CD4-positive, alpha-beta T cell treated with Interleukin-4 for 4 hours (primary cell): Measurements from ENCODE around the gene GTPBP3.

Source experiments
- DNase-seq: peaks from one replicate; pipeline ENCODE4 v3.0.0-alpha.2; 2020

The GTPBP3 gene

DNA sequence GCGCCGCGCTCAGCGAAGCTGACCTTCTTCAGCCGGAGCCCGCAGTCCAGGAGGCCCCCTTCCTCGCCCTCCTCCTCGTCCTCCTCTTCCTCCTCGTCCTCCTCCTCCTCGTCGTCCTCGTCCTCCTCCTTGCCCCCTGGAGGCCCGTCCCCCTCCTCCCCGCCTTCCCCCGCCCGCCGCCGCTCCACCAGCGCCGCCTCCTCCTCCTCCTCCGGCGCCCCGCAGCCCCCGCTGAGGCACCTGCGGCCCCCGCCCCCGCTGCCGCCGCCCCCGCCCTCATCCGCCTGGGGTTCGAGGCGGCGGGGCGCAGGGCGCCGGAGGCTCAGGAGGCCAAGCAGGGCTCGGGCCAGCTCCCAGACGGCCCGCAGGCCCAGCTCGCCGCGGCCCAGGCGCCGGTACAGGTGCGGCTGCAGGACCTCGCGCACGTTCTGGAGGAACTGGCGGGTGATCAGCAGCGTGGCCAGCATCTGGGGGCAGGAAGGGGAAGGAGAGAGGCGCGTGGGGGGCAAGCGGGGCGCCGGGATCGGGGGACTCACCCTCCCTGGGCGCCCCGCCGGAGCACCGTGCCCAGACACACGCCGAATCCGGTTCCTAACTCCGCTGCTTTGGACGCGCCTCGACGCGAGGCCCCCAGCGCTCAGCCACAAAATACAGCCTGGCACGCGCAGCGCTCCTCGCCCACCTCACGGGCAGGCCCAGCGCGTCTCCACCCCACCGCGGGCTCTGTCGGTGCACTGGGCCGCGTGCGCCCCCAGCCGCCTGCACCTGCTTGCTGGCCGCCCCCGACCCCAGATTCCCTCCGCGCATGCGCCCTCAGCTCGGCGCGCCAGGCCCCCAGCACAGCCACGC lies 8.6 kb upstream of the GTPBP3 start:
- DNase-seq, result peak; percentile 15

DNA sequence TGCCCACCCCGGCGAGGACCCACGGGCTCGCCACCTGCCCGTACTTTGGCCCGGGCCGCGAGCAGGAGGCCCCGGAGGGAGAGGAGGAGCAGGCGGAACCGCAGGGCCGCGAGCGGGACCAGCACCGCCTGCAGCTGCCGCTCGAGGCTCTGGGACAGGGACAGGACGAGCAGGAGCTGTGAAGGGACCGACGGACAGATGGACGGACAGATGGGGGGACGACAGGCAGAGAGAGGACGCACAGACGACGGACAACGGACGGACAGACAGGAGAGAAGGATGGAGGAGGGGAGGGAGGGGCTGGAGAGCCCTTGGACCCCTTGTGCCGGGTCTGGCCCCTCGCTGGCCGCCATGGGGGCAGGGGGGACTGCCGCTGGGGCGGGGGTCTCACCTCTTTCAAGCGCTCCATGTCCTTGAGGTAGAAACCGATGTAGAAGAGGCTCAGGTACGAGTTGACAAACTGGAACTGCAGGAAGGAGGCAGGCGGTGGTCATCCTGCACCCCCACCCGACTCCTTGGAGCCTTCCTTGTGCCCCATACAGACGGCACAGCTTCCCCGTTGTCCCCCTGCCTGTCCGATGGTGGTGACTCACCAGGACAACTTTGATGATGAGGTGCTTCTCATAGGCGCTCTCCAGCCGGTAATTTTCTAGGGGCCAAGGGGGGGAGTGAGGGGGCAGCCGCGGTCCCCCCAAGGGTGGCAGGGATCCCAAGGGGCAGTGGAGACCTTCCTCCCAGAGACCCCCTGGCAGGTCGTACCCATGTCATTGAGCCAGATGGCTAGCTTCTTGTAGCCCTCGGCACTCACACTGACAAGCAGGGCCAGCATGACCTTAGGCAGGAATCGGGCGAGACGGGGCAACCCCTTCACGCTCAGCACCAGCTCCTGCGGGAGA lies 7.7 kb upstream of the GTPBP3 start:
- DNase-seq, result no peak

- DNase-seq, result no peak
Observed at GRCh38 chr19:17330262-17331044, 6.9 kb upstream of the GTPBP3 start.

- DNase-seq, result no peak
Observed at GRCh38 chr19:17331045-17331558, 6.3 kb upstream of the GTPBP3 start.

DNA sequence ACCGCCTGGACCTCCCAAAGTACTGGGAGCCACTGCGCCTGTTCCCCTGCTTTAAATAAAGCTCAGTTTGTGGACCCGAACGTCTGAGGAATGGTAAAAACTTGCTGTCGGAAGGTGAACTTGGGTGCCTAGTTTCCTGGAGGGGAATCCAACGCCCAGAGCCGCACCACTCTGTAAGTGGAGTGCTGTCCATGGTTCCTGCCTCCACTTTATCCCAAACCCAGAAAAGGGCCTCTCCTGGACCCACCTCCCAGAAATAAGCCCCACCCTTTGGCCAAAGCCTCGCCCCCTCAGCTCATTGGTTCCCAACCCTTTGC lies 5.0 kb upstream of the GTPBP3 start:
- DNase-seq, result no peak

DNA sequence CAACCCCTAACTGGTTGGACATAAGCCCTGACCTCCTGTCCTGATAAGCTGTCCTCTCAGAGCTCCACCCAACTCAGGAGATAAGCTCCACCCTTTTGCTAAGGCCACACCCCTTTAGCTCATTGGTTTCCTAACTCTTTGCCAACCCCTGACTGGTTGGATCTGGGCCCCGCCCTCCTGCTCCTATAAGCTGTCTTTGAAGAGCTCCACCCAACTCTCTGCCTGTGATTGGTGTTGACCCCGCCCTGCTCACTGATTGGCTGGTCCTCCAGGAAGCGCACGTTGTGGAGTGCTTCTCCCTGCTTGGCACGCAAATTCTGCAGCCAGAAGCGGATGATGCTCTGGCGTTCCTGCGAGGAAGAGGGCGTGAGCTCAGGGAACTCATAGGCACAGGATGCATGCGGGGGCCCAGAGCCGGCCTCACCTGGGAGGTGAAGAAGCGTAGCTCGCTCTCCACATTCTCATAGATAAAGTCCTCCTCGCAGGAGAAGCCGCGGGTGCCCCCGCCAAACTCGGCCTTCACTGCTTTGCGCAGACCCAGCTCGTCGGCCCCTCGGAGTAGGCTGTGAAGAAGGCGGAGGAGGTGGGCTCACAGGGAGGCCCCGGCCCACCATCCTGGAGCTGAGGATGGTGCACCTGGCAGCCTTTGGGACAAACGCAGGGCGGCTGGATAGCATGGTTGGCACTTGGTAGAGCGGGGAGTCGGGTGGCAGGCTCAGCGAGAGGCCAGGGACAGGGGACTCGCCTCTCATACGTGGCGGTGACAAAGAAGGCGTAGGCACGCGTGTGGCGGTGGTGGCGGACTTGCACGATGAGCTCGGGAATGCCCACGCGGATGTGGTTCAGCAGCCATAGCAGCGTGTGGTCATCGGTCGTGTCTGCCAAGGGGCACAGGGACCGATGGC lies 4.4 kb upstream of the GTPBP3 start:
- no peak for DNase-seq

- DNase-seq, result peak; percentile 85
Observed at GRCh38 chr19:17333611-17334413, 3.5 kb upstream of the GTPBP3 start.

GRCh38 chr19:17334414-17335409 lies 2.6 kb upstream of the GTPBP3 start, which contains the start of gene ANO8:
ANO8 (minus strand) TSS chr19:17334855; CDS start chr19:17334670, 185 bp downstream.
- peak; percentile 99 for DNase-seq

GRCh38 chr19:17335575-17335974 lies 1.8 kb upstream of the GTPBP3 start:
- no peak for DNase-seq

DNA sequence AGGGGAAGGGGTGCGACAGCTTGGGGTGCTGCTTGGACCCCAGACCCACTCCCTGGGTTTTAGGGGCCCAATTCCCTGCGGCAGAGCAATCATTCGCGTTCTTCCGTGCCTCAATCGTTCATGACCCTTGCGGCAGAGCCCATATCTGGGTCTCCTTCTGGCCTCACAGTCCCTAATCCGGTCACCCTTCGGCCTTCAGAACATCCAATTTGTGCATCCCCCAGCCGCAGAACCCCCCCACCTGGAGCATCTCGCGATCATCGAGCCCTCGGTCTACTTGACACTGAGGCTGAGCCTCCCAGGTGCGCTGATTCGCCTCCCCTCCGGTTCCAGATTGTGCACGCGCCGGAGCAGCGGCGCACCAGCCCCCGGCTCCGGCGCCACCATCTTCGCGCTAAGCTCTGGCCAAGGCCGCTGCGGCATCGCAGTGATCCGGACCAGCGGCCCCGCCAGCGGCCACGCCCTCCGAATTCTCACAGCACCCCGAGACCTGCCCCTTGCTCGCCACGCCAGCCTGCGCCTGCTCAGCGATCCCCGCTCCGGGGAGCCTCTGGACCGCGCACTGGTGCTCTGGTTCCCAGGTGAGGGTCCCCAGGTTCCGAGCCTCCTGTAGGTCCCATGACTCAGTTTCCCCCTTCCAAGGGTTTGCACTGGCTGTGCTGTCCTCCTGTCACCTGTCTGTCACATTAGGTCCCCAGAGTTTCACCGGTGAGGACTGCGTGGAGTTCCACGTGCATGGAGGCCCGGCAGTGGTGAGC lies 501 bp downstream of the GTPBP3 start:
- no peak for DNase-seq

- no peak for DNase-seq
Observed at GRCh38 chr19:17338433-17339078, 1.2 kb downstream of the GTPBP3 start.

DNA sequence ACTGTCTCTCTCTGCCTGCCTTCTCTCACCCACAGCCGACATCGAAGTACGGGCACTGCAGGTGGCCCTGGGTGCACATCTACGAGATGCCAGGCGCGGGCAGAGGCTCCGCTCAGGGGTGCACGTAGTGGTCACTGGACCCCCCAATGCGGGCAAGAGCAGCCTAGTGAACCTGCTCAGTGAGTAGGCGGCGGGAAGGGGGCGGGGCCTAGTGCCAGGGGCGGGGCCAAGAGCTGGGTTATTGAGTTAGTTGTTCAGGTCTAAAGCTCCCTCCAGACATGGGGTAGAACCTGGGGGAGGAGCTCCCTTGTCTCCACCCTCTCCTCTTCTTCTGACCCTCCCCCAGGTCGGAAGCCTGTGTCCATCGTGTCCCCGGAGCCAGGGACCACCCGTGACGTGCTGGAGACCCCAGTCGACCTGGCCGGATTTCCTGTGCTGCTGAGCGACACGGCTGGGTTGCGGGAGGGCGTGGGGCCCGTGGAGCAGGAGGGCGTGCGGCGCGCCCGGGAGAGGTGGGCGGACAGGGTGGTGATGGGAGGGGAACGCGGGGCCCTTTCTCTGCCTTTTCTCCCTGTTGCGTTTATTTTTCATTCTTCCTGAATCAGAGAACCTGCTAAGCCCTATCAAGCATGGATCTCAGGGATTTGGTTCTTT lies 1.9 kb downstream of the GTPBP3 start:
- no peak for DNase-seq

GRCh38 chr19:17340302-17340870 lies 3.0 kb downstream of the GTPBP3 start:
- no peak for DNase-seq

- DNase-seq, result no peak
Observed at GRCh38 chr19:17340871-17341357, 3.6 kb downstream of the GTPBP3 start.

- DNase-seq, result no peak
Observed at GRCh38 chr19:17341386-17341785, 4.0 kb downstream of the GTPBP3 start.

- no peak for DNase-seq
Observed at GRCh38 chr19:17341845-17342244, 4.5 kb downstream of the GTPBP3 start.

DNA sequence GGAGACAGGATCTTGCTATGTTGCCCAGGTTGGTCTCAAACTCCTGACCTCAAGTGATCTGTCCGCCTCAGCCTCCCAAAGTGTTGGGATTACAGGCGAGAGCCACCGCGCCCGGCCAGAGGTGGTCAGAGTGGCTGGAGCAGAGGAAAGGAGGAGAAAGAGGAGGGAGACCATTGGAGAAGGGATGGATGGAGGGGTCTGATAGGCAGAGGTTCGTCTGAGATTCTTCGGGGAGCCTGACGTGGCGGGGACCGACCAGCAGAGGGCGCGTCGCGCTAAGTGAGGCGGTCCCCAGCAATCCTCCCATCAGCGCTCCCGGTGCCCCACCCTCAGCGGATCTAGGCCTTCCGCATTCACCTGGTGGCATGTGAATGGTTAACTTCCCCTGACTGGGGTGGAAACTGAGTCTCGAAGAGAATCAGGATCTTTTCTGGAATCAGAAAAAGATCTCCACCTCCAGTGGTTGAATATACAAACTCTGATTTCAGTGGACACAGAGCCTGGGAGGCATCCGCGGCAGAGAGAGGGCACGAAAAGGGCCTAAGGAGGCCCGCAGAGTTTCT lies 8.8 kb downstream of the GTPBP3 start:
- DNase-seq, result peak; percentile 66
